GM19035 (cell line): ENCODE results near the gene OR11L1.

ENCODE experiments used
- ATAC-seq: cut with Tn5 transposase; IDR thresholded peaks from one replicate; pipeline ENCODE4 v1.9.1; 2021; ENCODE audit not compliant: unreplicated experiment

OR11L1 gene

GRCh38 chr1:247841796-247842195 lies at the start of gene OR11L1:
Gene OR11L1 (minus strand): TSS chr1:247841896. CDS start chr1:247841896, 0 bp downstream.
- ATAC-seq: no peak

DNA sequence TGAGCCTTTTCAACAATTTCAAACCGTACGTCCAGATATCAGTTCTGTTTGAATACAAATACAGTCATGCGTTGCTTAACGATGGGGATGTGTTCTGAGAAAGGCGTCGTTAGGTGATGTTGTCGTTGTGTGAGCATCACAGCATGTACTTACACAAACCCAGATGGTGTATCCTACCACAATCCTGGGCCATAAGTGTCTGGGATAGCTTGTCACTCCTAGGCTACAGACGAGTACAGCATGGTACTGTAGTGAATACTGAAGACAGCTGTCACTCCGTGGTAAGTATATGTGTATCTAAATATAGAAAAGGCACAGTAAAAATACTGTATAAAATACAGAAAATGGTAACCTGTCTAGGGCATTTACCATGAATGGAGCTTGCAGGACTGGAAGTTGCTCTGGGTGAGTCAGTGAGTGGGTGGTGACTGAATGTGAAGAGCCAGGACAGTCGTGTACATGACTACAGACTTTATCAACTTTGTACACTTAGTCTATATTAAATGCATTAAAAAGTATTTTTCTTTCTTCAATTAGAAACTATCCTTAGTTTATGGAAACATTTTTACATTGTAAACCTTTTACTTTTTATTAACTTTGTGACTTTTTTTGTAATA lies 43.2 kb upstream of the OR11L1 start:
- no peak for ATAC-seq

- ATAC-seq: no peak
Measured at GRCh38 chr1:247883346-247883745, 41.6 kb upstream of the OR11L1 start.

- no peak for ATAC-seq
Measured at GRCh38 chr1:247865416-247865815, 23.7 kb upstream of the OR11L1 start.

GRCh38 chr1:247864644-247865043 lies 22.9 kb upstream of the OR11L1 start:
- no peak for ATAC-seq

DNA sequence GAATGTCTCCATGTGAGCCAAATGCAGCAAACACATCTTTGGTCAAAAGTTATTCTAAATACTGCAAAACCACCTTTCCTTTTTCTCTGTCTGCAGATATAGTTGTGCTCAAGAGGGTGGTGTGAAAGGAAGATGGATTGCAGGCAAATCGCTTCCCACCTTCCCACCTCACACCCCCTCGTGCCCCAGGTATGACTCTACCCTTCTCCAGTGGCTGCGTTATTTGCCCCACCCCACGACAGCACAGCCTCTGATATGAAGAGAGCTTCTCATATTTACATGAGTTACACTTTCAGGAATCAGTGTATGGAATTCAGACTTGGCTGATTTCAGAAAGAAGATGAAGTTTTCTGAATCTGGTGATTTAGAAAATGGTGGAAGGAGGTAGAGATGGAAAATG lies 21.1 kb upstream of the OR11L1 start:
- no peak for ATAC-seq

GRCh38 chr1:247857985-247858619 lies 16.4 kb upstream of the OR11L1 start:
- no peak for ATAC-seq

DNA sequence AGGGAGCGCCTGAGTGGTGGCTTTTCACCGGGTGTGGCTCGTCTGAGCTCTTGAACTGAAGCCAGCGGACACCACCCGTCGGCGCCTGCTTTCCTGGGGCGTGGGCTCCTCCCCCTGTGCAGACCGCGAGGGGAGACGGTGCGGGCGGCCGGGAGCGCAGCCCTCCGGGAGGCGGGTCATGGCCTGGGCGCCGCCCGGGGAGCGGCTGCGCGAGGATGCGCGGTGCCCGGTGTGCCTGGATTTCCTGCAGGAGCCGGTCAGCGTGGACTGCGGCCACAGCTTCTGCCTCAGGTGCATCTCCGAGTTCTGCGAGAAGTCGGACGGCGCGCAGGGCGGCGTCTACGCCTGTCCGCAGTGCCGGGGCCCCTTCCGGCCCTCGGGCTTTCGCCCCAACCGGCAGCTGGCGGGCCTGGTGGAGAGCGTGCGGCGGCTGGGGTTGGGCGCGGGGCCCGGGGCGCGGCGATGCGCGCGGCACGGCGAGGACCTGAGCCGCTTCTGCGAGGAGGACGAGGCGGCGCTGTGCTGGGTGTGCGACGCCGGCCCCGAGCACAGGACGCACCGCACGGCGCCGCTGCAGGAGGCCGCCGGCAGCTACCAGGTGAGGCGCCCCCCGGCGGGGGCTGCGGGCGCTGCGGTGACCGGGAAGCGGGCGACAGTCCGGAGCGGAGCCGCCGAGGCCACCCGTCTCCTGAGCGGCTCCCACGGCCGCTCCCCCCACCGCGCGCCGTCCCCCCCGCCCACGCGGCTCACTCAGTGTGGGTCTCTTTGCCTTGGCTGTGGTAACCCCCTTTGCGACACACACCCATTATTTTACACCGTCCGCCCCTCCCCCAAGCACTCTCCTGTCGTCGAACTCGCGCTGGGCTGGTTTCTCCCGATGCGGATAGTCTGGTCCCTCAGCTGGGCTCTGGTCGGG lies 15.6 kb upstream of the OR11L1 start, which contains the start of gene TRIM58:
Gene TRIM58 (plus strand): TSS at position 119 of the 916 bp plus-strand sequence. CDS start 60 bp downstream, at position 179.
- ATAC-seq: no peak

DNA sequence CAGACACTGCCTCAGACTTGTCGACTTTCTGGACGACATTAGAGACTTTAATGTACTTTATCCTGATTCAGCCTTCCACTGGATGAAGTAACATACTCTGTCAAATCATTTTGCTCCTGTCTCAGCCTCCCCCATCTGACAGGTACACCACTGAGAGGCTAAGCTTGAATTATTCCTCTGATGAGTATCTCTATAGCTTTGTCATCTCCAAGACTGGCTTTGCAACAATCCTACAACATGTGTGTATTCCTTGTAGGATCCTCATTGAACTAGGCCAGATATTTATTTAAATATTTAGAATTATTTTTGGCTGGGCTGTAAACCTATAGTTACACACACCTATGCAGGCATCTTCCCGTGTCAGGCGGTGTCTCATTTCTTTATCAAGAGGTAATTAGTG lies 14.2 kb upstream of the OR11L1 start:
- ATAC-seq: no peak

GRCh38 chr1:247854899-247855545 lies 13.3 kb upstream of the OR11L1 start:
- ATAC-seq: no peak

DNA sequence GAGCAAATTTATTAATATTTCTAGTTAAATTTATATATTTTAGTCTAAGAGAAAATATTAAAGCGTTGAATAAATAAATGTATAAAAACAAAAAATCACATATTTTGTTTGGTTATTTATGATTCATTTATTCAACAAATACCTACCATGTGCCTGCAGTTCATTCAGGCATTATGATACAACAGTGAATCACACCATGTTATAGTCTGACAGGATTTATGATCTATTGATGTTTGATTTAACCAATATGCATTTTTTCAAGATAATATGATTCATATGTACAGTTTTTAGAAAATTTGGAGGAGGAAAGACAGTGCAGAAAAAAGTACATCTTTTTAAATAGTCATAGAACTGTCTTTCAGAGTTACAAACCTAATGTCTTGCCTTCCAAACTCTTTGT lies 7.9 kb upstream of the OR11L1 start:
- ATAC-seq: no peak

- ATAC-seq: no peak
Measured at GRCh38 chr1:247848346-247848745, 6.7 kb upstream of the OR11L1 start.

- no peak for ATAC-seq
Measured at GRCh38 chr1:247845693-247846017, 4.0 kb upstream of the OR11L1 start.

GRCh38 chr1:247845011-247845692 lies 3.5 kb upstream of the OR11L1 start:
- ATAC-seq: no peak

GRCh38 chr1:247843411-247843810 lies 1.7 kb upstream of the OR11L1 start:
- ATAC-seq: no peak

DNA sequence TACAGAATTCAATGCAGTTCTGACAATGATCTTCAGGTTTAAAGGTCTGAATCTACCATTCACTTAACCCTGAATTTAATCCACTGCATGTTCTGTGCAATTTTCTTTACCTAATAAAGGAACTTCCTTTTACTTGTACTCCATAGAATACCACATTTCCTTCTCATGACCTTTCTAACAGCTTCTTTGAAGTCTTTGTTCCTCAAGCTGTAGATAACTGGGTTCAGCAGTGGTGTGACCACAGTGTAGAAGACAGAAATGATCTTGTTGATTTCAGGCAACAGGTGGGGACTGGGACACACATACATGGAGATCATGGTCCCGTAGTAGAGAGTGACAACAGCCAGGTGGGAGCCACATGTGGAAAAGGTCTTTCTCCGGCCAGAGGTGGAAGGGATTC lies 878 bp downstream of the OR11L1 start:
- ATAC-seq: no peak

DNA sequence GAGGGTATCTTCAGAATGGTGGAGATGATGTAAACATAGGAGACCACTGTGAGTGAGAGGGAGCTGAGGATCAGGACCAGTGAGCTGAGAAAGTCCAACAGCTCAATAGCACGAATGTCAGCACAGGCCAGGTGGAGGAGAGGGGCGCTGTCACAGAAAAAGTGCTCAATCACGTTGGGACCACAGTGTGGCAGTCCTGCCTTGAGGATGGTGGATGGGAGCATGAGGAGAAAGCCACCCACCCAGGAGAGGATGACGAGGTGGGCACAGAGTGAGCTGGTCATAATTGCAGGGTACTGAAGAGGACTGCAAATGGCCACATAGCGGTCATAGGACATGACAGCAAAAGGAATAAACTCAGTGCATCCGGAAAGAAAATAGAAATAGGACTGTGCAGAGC lies 8.1 kb downstream of the OR11L1 start:
- ATAC-seq: no peak

DNA sequence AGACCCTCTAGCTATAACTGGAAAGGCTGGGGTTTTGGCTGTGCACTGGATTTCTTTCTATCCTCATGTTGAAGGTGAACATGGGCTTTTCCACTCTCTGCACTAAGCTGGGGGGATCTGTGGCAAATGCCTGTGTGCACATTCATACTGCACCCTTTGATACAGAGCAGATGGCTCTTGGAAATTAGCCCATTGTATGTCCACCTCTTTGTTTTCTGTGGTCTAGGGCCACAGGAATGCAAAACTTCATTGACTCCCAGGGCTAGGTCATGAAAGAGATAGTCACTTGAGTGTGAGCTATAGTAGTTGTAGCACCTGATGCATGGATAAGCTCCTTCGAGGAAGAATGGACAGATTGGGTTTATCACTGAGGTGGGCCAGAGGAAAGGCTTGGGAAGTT lies 12.0 kb downstream of the OR11L1 start:
- no peak for ATAC-seq

DNA sequence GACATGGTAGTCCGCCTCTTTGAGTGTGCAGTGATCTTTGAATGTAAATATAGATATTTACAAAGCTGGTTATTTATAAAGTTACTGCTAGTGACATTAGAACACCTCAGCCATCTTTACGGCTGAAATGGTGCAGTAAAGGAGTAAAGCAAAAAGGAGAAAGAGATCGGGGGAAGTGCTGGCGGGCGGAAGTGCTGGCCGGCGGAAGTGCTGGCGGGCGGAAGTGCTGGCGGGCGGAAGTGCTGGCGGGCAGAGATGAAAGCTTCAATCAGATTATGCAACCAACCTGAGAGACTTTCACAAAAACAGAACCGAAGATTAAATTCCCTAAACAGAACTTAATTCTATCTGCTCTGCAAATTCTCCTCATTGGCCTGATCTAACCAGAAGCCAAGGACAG lies 16.3 kb downstream of the OR11L1 start:
- ATAC-seq: no peak

GRCh38 chr1:247824023-247824422 lies 17.7 kb downstream of the OR11L1 start, which contains the start of gene OR14A16:
Gene OR14A16 (minus strand): TSS chr1:247824119. CDS start chr1:247815729, 8,390 bp downstream.
- no peak for ATAC-seq

DNA sequence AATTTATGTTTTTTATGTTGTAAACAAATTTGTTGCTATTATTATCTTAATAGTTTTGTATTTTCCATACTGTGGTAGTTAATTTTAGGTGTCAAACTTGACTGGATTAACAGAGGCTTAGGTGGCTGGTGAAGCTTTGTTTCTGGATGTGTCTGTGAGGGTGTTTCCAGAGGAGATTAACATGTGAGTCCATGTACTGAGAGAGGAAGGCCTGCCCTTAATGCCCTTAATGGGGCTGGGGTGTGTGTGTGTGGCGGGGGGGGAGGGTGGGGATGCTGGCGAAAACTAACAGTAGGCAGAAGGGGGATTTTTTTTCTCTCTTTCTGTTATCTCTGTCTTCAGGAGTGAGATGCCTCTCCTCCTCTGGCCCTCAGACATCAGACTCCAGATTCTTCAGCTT lies 19.6 kb downstream of the OR11L1 start:
- ATAC-seq: no peak
